Nephron (organoid): ENCODE measurements around the gene NFKB1.

Source experiments
- H3K27ac Mint-ChIP-seq, 3 experiments: 2 replicates each; pipeline ENCODE4 v1.8.0; 2020; ENCODE audit warnings: mixed read lengths in 3 of 3, mild to moderate bottlenecking in 2 of 3, moderate library complexity in 1 of 3
- H3K27me3 Mint-ChIP-seq: 2 replicates; pipeline ENCODE4 v1.8.0; 2021; ENCODE audit warnings: low read depth, mild to moderate bottlenecking, moderate library complexity, mixed read lengths
- H3K36me3 Mint-ChIP-seq: 2 replicates; pipeline ENCODE4 v1.8.0; 2020; ENCODE audit warnings: low read depth, mixed read lengths
- H3K4me1 Mint-ChIP-seq: 2 replicates; pipeline ENCODE4 v1.8.0; 2020; ENCODE audit warnings: mixed read lengths
- H3K4me3 Mint-ChIP-seq, 3 experiments: 2 replicates each; pipeline ENCODE4 v1.8.0; 2020; ENCODE audit warnings: mild to moderate bottlenecking in 3 of 3, mixed read lengths in 3 of 3, moderate library complexity in 2 of 3
- H3K9me3 Mint-ChIP-seq: 2 replicates; pipeline ENCODE4 v1.8.0; 2020; ENCODE audit warnings: mixed read lengths
- TF ChIP-seq, protein P1 (sequence below), 3 experiments: fragments of 200-600 bp; sonication (generic); IDR thresholded peaks; one replicate each; pipeline ENCODE4 v1.5.0; 2021; ENCODE audit warnings: antibody characterized with exemption in 3 of 3; ENCODE audit not compliant: unreplicated experiment in 3 of 3

The NFKB1 gene

GRCh38 chr4:102604222-102604940 is 103.2 kb downstream of the NFKB1 start:
- Mint-ChIP-seq H3K27ac (no peak overlapping the region), H3K36me3 (peaks cover 59% of the 10 kb centered on the region), H3K9me3 (no peaks in the 10 kb centered on the region), H3K27me3 (no peaks in the 10 kb centered on the region), H3K4me3 (no peak overlapping the region), H3K4me1 (peaks cover 6% of the 10 kb centered on the region)
- TF ChIP-seq, protein P1, sequence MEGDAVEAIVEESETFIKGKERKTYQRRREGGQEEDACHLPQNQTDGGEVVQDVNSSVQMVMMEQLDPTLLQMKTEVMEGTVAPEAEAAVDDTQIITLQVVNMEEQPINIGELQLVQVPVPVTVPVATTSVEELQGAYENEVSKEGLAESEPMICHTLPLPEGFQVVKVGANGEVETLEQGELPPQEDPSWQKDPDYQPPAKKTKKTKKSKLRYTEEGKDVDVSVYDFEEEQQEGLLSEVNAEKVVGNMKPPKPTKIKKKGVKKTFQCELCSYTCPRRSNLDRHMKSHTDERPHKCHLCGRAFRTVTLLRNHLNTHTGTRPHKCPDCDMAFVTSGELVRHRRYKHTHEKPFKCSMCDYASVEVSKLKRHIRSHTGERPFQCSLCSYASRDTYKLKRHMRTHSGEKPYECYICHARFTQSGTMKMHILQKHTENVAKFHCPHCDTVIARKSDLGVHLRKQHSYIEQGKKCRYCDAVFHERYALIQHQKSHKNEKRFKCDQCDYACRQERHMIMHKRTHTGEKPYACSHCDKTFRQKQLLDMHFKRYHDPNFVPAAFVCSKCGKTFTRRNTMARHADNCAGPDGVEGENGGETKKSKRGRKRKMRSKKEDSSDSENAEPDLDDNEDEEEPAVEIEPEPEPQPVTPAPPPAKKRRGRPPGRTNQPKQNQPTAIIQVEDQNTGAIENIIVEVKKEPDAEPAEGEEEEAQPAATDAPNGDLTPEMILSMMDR (IDR thresholded peaks at IDR 0.05; ENCODE audit: unreplicated experiment in 3 of 3) = no peak

DNA sequence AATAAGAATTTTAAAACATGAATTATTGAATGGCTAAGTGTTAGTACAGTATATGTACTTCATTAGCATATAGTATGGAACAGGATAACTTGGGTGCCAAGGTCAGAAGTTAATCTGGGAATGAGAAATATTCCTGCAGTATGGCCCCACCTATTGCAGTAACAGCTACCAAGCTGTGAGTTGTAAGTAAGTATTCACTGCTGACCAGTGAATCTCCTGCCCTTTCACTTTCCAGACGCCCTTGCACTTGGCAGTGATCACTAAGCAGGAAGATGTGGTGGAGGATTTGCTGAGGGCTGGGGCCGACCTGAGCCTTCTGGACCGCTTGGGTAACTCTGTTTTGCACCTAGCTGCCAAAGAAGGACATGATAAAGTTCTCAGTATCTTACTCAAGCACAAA is 105.1 kb downstream of the NFKB1 start:
- Mint-ChIP-seq H3K4me3 (no peak overlapping the region), H3K9me3 (no peaks in the 10 kb centered on the region), H3K4me1 (peaks cover 5% of the 10 kb centered on the region), H3K27ac (no peak overlapping the region), H3K27me3 (no peaks in the 10 kb centered on the region), H3K36me3 (peaks cover 56% of the 10 kb centered on the region)
- TF ChIP-seq, protein P1 (IDR thresholded peaks at IDR 0.05; ENCODE audit: unreplicated experiment in 3 of 3) = no peak

GRCh38 chr4:102606846-102607450 is 105.8 kb downstream of the NFKB1 start:
- Mint-ChIP-seq H3K27me3 (no peaks in the 10 kb centered on the region), H3K36me3 (peaks cover 52% of the 10 kb centered on the region), H3K4me3 (no peak overlapping the region), H3K9me3 (no peaks in the 10 kb centered on the region), H3K27ac (no peak overlapping the region), H3K4me1 (peaks cover 5% of the 10 kb centered on the region)
- TF ChIP-seq, protein P1 (IDR thresholded peaks at IDR 0.05; ENCODE audit: unreplicated experiment in 3 of 3) = no peak

DNA sequence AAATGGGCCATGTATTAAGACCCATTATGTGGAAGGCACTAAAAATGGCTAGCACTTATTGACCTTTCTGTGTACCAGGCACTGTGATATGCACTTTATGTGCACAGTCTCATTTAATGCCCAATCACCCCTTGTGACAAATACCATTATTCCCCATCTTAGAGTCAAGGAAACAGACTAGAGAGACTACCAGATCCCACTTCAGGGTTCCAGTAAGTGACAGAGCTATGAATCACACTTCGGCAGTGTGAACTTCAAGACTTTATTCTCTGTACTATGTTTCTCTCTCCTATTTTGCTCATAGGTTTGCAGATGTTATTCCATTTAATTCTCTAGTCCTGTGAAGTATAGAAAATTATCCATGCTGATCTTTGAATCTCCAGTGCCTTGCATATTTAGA is 107.0 kb downstream of the NFKB1 start:
- H3K27ac Mint-ChIP-seq = no peak overlapping the region
- peaks cover 55% of the 10 kb centered on the region for H3K36me3 Mint-ChIP-seq
- no peaks in the 10 kb centered on the region for H3K27me3 Mint-ChIP-seq
- no peak overlapping the region for H3K4me3 Mint-ChIP-seq
- peaks cover 5% of the 10 kb centered on the region for H3K4me1 Mint-ChIP-seq
- no peaks in the 10 kb centered on the region for H3K9me3 Mint-ChIP-seq
- TF ChIP-seq, protein P1 (IDR thresholded peaks at IDR 0.05; ENCODE audit: unreplicated experiment in 3 of 3) = no peak

GRCh38 chr4:102610007-102610406 is 108.8 kb downstream of the NFKB1 start:
- Mint-ChIP-seq H3K9me3 (no peaks in the 10 kb centered on the region), H3K4me1 (no peaks in the 10 kb centered on the region), H3K4me3 (no peak overlapping the region), H3K27ac (no peak overlapping the region), H3K36me3 (peaks cover 61% of the 10 kb centered on the region), H3K27me3 (no peaks in the 10 kb centered on the region)
- TF ChIP-seq, protein P1 (IDR thresholded peaks at IDR 0.05; ENCODE audit: unreplicated experiment in 3 of 3) = no peak

- Mint-ChIP-seq H3K9me3 (no peaks in the 10 kb centered on the region), H3K4me3 (no peak overlapping the region), H3K27me3 (no peaks in the 10 kb centered on the region), H3K36me3 (peaks cover 64% of the 10 kb centered on the region), H3K4me1 (no peaks in the 10 kb centered on the region), H3K27ac (no peak overlapping the region)
- TF ChIP-seq, protein P1 (IDR thresholded peaks at IDR 0.05; ENCODE audit: unreplicated experiment in 3 of 3) = no peak
These were observed 109.3 kb downstream of the NFKB1 start for GRCh38 chr4:102610476-102610875.
